Mucosa of descending colon (tissue), 3 donors: Measurements from ENCODE around the gene IDH1. TPM values are rescaled to one million over a fixed set of nuclear protein-coding genes. Genes with fewer than 3 reads are reported as not detected.

Experiments used
- ATAC-seq: fragments of 200-7000 bp; cut with Tn5 transposase; one replicate; pipeline ENCODE4 v1.9.1; 2020; ENCODE audit warnings: mild to moderate bottlenecking, moderate library complexity
- DNase-seq, 3 donors: peaks; one replicate each; pipeline ENCODE4 v3.0.0-alpha.2; 2020
- H3K36me3 ChIP-seq: fragments of 200-600 bp; one replicate; pipeline ENCODE4 v1.8.0; 2021; ENCODE audit warnings: low read depth, mild to moderate bottlenecking
- H3K4me1 ChIP-seq: fragments of 200-600 bp; one replicate; pipeline ENCODE4 v1.8.0; 2021; ENCODE audit warnings: low read depth, mild to moderate bottlenecking
- H3K4me3 ChIP-seq: fragments of 200-600 bp; one replicate; pipeline ENCODE4 v1.8.0; 2021; ENCODE audit warnings: mild to moderate bottlenecking
- H3K9me3 ChIP-seq: fragments of 200-600 bp; one replicate; pipeline ENCODE4 v1.8.0; 2021; ENCODE audit warnings: mild to moderate bottlenecking
- intact Hi-C, 2 donors: fragments of 100-400 bp; cut with DNase I in 1 of 2; cut with micrococcal nuclease in 1 of 2; formaldehyde crosslinking; loops; one replicate each; pipeline versions ENCODE4 v1.11.0 to v1.11.1; 2022; cut with DNase I, micrococcal nuclease
- total RNA-seq, 3 donors: library from RNA; stranded (reverse); fragmentation: NEBNext Ultra II Directional in 2 of 3; extraction: Animal tissue kit (Norgen Biotek cat#: 25700) in 2 of 3; gene quantifications; one replicate each; pipeline versions ENCODE4 v1.2.1 to v1.2.4, GENCODE V29; 2021 to 2023
- TF ChIP-seq, protein P1 (sequence below): fragments of 200-600 bp; IDR thresholded peaks from one replicate; pipeline ENCODE4 v1.8.0; 2022; ENCODE audit warnings: antibody characterized with exemption, mild to moderate bottlenecking
- donor health status: DM: no; HTN: no; CAD: no; lungs with moderate emphysema.
- donor health status: DM: no; HTN: no; CAD: no.
- donor health status: DM: no; HTN: yes; CAD: no.

Gene IDH1
- total RNA-seq, 3 donors from 2014 or later = 105 to 233 (median 227) TPM

DNA sequence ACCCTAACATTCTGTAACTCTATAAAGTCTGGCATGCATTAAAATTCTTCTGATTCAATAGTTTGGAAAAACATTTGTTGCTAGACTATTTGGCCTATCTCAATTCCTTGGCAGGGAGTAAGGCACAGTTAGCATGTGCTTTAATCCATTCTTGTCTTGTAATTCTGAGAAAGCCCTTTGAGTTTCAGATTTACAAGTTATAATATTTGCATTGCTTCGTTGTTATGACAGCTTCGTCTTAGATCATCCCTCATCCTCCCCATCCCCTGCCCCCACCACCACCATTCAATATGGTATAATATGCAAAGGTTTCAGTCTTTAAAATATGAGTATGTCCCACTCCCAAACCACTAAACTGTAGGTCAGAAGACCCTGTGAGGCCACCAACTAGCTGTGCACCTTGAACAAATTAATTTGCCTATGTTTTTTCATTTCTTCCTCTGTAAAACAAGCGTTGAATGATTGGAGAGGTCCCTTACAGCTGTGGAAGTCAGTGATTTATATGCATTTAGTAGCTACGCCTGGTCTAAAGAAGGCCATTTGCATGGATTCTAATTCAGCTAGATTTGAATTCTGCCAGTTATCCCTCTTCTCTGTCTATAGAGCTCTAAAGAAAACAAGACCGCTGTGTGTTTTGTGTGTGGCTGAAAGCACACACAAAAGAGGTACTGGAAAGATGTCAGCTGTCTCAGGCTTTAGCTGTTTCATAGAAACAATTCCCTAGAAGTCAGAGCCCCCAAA lies 65.6 kb downstream of the IDH1 start:
- intact Hi-C loops = no loop called here
- ATAC-seq = no peak
- Histone ChIP-seq H3K4me3 (no peak overlapping the region), H3K4me1 (no peaks in the 10 kb centered on the region), H3K9me3 (no peaks in the 10 kb centered on the region), H3K36me3 (no peaks in the 10 kb centered on the region)
- DNase-seq = no peak
- TF ChIP-seq, protein P1, sequence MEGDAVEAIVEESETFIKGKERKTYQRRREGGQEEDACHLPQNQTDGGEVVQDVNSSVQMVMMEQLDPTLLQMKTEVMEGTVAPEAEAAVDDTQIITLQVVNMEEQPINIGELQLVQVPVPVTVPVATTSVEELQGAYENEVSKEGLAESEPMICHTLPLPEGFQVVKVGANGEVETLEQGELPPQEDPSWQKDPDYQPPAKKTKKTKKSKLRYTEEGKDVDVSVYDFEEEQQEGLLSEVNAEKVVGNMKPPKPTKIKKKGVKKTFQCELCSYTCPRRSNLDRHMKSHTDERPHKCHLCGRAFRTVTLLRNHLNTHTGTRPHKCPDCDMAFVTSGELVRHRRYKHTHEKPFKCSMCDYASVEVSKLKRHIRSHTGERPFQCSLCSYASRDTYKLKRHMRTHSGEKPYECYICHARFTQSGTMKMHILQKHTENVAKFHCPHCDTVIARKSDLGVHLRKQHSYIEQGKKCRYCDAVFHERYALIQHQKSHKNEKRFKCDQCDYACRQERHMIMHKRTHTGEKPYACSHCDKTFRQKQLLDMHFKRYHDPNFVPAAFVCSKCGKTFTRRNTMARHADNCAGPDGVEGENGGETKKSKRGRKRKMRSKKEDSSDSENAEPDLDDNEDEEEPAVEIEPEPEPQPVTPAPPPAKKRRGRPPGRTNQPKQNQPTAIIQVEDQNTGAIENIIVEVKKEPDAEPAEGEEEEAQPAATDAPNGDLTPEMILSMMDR = no peak

DNA sequence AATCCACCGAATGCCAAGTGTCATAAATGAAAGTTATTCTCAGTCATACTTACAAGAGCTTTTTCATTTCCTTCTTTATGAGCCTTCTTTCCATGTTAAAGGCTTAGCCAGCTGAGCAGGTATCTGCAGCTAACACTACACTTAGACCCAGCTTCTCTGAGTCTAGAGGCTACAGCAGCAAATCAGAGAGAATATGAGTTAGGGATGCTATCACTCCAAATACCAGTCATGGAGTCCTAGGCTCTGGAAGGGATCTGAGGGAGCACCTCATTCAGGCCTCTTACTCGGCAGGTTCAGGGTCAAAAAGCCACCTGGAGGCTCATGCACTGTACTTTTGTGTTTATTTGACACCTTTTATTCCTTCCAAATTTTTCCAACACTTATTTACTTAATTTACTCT lies 68.0 kb downstream of the IDH1 start:
- no peak for ATAC-seq
- intact Hi-C loops = no loop called here
- Histone ChIP-seq H3K4me3 (no peak overlapping the region), H3K9me3 (no peaks in the 10 kb centered on the region), H3K36me3 (no peaks in the 10 kb centered on the region), H3K4me1 (no peaks in the 10 kb centered on the region)
- DNase-seq = no peak
- TF ChIP-seq, protein P1 = no peak

DNA sequence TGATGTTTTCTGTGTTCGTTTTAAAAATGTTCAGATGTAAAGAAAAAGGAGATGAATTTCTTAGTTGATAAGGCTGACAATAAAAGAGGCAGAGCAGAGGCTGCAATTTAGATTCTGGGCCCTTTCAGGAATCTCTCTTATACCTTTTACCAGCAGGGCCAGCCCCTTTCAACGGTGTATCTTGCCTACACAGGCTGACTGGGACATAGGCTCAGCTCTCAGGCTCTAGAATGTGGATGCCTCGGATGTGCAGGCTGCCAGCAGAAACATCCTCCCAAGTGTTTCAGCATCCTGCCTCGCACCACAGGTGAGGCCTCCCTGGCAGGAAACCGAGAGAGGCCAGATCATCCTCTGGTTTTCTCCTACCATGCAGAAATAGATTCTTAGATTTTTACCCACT lies 68.4 kb downstream of the IDH1 start:
- H3K4me1 ChIP-seq = no peaks in the 10 kb centered on the region
- ATAC-seq = no peak
- H3K9me3 ChIP-seq = no peaks in the 10 kb centered on the region
- intact Hi-C loops = no loop called here
- no peak overlapping the region for H3K4me3 ChIP-seq
- DNase-seq = no peak
- TF ChIP-seq, protein P1 = no peak
- no peaks in the 10 kb centered on the region for H3K36me3 ChIP-seq

Other genes with a start within 250 kb of the IDH1 start
- 10 to 100 TPM in 2 of 3 donors, 1 to 10 TPM in 1; 9.7 to 21.1 (median 12.9) TPM for gene PLEKHM3, start 229.5 kb downstream of the IDH1 start, total RNA-seq
- not detected for gene CRYGD, start 130.5 kb downstream of the IDH1 start, total RNA-seq
- not detected for gene CRYGC, start 125.2 kb downstream of the IDH1 start, total RNA-seq
- not detected for gene CRYGB, start 108.9 kb downstream of the IDH1 start, total RNA-seq
- gene CRYGA, start 91.5 kb downstream of the IDH1 start, total RNA-seq = not detected
- not detected for gene C2orf80, start 65.0 kb downstream of the IDH1 start, total RNA-seq
- gene PIKFYVE, start 11.2 kb upstream of the IDH1 start, total RNA-seq = 10 to 100 TPM; 20.5 to 29.6 (median 25.2) TPM
- under 1 TPM in 1 of 3 donors, not detected in 2; 0.09 TPM for gene PTH2R, start 151.7 kb upstream of the IDH1 start, total RNA-seq